HG02610 (cell line): ENCODE measurements around the gene ACOXL.
"Not testable (repeated sequence)": the region's sequence is repeated elsewhere in the genome, so short reads cannot be mapped to it uniquely, and the experiment has no call there.

ENCODE experiments used
- ATAC-seq: cut with Tn5 transposase; IDR thresholded peaks from one replicate; pipeline ENCODE4 v1.9.1; 2021; ENCODE audit warnings: mild to moderate bottlenecking, moderate library complexity; ENCODE audit not compliant: unreplicated experiment

The ACOXL gene

GRCh38 chr2:111031546-111032478 lies 299.4 kb downstream of the ACOXL start:
- no peak for ATAC-seq

GRCh38 chr2:111032721-111033429 lies 300.5 kb downstream of the ACOXL start:
- no peak for ATAC-seq

GRCh38 chr2:111034146-111034545 lies 301.8 kb downstream of the ACOXL start:
- no peak for ATAC-seq

GRCh38 chr2:111034606-111035005 lies 302.2 kb downstream of the ACOXL start:
- no peak for ATAC-seq

GRCh38 chr2:111035830-111036441 lies 303.6 kb downstream of the ACOXL start:
- peak; percentile 57 for ATAC-seq

GRCh38 chr2:111037128-111037527 lies 304.8 kb downstream of the ACOXL start:
- ATAC-seq = peak; percentile 57

GRCh38 chr2:111039628-111040383 lies 307.4 kb downstream of the ACOXL start:
- no peak for ATAC-seq

GRCh38 chr2:111041398-111042202 lies 309.2 kb downstream of the ACOXL start:
- ATAC-seq = no peak

GRCh38 chr2:111042261-111042660 lies 309.9 kb downstream of the ACOXL start:
- no peak for ATAC-seq

- ATAC-seq = peak; percentile 57
These were observed 310.7 kb downstream of the ACOXL start for GRCh38 chr2:111042772-111043771.

GRCh38 chr2:111044066-111044465 lies 311.7 kb downstream of the ACOXL start:
- ATAC-seq = no peak

GRCh38 chr2:111045236-111045635 lies 312.9 kb downstream of the ACOXL start:
- not testable (repeated sequence) for ATAC-seq

GRCh38 chr2:111045771-111046444 lies 313.5 kb downstream of the ACOXL start:
- no peak for ATAC-seq

GRCh38 chr2:111046670-111047069 lies 314.3 kb downstream of the ACOXL start:
- ATAC-seq = no peak

- ATAC-seq = no peak
These were observed 316.7 kb downstream of the ACOXL start for GRCh38 chr2:111048856-111049768.

- no peak for ATAC-seq
These were observed 317.6 kb downstream of the ACOXL start for GRCh38 chr2:111049792-111050640.
